Mesodermal cell (in vitro differentiated cells): ENCODE results near the gene COPZ1.

ENCODE experiments used
- H3K27ac ChIP-seq: 2 replicates; pipeline ENCODE4 v1.7.0; 2013; ENCODE audit warnings: mild to moderate bottlenecking, low read depth, low read length, moderate library complexity; ENCODE audit not compliant: severe bottlenecking
- H3K36me3 ChIP-seq: 2 replicates; pipeline ENCODE4 v1.7.1; 2013; ENCODE audit warnings: mild to moderate bottlenecking, low read length, moderate library complexity; ENCODE audit not compliant: control insufficient read depth, insufficient read depth
- H3K4me1 ChIP-seq: one replicate; pipeline ENCODE4 v1.7.1; 2013; ENCODE audit warnings: mild to moderate bottlenecking, low read length; ENCODE audit not compliant: insufficient read depth, control insufficient read depth, poor library complexity, severe bottlenecking
- H3K4me3 ChIP-seq: 2 replicates; pipeline ENCODE4 v1.7.0; 2013; ENCODE audit warnings: low read length, control low read depth, mild to moderate bottlenecking; ENCODE audit not compliant: insufficient read depth, poor library complexity, severe bottlenecking; ENCODE audit errors: extremely low read depth
- H3K9me3 ChIP-seq: 2 replicates; pipeline ENCODE4 v1.7.1; 2013; ENCODE audit warnings: mild to moderate bottlenecking, low read length, moderate library complexity; ENCODE audit not compliant: control insufficient read depth
- WGBS, 2 experiments: methylation state at CpG; one replicate each; pipeline ENCODE4 v1.1.5; 2013; ENCODE audit warnings: missing lambda C conversion rate in 2 of 2; ENCODE audit not compliant: insufficient coverage in 2 of 2; 5-methylcytosine and 5-hydroxymethylcytosine counted together

The COPZ1 gene

DNA sequence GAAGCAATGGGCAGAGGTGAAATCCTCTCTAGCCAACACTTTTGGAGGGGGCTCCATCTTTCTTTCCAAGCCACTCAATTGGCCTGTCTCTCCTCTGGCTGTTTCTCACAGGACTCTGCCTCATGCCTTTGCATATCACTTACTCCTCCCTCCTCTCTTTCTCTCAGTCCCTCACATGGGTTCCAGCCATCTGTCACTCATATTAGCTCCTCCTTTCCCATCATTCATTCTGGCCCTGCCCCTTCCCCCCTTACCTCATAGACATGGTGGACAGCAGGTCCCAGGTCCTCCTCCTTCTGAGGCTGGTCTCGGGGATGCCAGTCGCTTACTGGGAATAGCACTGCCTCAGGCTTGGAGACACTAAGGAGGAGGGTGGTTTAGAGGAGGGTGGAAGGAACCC is 76.2 kb downstream of the COPZ1 start:
- Histone ChIP-seq H3K27ac (no peak overlapping the region), H3K4me1 (no peaks in the 10 kb centered on the region), H3K9me3 (no peaks in the 10 kb centered on the region), H3K36me3 (peaks cover 100% of the 10 kb centered on the region), H3K4me3 (no peak overlapping the region)
- no CpG with 5 or more reads among the region's 2 CpGs for WGBS, 2 experiments
